Loucy (cell line): ENCODE measurements around the gene TJP3.

Experiments used
- EZH2phosphoT487 ChIP-seq: fragments of 200-600 bp; IDR thresholded peaks from 2 replicates; pipeline ENCODE4 v1.6.1; 2018; ENCODE audit warnings: antibody characterized with exemption, mild to moderate bottlenecking, moderate library complexity, borderline replicate concordance
- TF ChIP-seq, protein P1 (sequence below): fragments of 200-600 bp; sonication (generic); conservative IDR thresholded peaks from 2 replicates; pipeline ENCODE4 v1.5.1; 2014; ENCODE audit warnings: mild to moderate bottlenecking, antibody characterized with exemption, low read length

- TF ChIP-seq, protein P1, sequence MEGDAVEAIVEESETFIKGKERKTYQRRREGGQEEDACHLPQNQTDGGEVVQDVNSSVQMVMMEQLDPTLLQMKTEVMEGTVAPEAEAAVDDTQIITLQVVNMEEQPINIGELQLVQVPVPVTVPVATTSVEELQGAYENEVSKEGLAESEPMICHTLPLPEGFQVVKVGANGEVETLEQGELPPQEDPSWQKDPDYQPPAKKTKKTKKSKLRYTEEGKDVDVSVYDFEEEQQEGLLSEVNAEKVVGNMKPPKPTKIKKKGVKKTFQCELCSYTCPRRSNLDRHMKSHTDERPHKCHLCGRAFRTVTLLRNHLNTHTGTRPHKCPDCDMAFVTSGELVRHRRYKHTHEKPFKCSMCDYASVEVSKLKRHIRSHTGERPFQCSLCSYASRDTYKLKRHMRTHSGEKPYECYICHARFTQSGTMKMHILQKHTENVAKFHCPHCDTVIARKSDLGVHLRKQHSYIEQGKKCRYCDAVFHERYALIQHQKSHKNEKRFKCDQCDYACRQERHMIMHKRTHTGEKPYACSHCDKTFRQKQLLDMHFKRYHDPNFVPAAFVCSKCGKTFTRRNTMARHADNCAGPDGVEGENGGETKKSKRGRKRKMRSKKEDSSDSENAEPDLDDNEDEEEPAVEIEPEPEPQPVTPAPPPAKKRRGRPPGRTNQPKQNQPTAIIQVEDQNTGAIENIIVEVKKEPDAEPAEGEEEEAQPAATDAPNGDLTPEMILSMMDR: no peak
- TF ChIP-seq EZH2phosphoT487: no peak
Observed at GRCh38 chr19:3694361-3695123, 13.6 kb upstream of the TJP3 start.
